GM10266 (cell line): ENCODE data around the gene SORCS1.

Experiments used
- DNase-seq: peaks from one replicate; pipeline ENCODE4 v3.0.0; 2012; ENCODE audit errors: extremely low spot score
- CTCF ChIP-seq: IDR thresholded peaks from 2 replicates; pipeline ENCODE4 v1.5.1; 2012; ENCODE audit warnings: mild to moderate bottlenecking, low read depth; ENCODE audit not compliant: control insufficient read depth, insufficient read depth; ENCODE audit errors: missing control alignments

Gene SORCS1

GRCh38 chr10:106557053-106557452, 607.5 kb downstream of the SORCS1 start:
- DNase-seq: no peak
- TF ChIP-seq CTCF: no peak

GRCh38 chr10:106555599-106555998, 608.9 kb downstream of the SORCS1 start:
- no peak for DNase-seq

GRCh38 chr10:106551501-106552062, 612.9 kb downstream of the SORCS1 start:
- TF ChIP-seq CTCF: no peak
- DNase-seq: no peak

More at GRCh38 chr10:106555599-106555998, 608.9 kb downstream of the SORCS1 start:
- no peak for TF ChIP-seq CTCF

- no peak for TF ChIP-seq CTCF
- DNase-seq: no peak
Observed at GRCh38 chr10:106548832-106549231, 615.7 kb downstream of the SORCS1 start.

DNA sequence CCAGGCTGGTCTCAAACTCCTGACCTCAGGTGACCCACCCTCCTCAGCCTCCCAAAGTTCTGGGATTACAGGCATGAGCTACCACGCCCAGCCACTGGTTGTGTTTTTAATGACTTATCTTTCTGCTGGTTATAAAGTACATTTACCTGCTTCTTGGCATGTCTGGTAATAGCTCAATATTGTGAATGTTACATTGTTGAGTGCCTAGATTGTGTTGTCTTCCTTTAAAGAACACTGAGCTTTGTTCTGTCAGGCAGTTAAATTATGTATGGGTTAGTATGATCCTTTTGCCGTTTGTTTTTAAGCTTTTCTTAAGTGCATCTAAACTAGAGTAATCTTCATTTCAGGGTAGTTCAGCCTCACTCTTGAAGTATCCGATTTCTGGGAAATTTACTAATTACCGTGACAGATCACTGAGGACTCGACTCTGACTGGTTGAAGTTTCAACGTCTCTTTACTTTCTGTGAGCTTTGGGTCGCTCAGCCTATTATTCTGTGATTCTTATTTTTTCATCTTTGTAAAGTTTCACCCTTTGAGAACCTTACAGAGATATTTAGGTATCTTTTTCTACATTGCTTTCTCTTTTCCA, 617.4 kb downstream of the SORCS1 start:
- no peak for DNase-seq
- no peak for TF ChIP-seq CTCF

DNA sequence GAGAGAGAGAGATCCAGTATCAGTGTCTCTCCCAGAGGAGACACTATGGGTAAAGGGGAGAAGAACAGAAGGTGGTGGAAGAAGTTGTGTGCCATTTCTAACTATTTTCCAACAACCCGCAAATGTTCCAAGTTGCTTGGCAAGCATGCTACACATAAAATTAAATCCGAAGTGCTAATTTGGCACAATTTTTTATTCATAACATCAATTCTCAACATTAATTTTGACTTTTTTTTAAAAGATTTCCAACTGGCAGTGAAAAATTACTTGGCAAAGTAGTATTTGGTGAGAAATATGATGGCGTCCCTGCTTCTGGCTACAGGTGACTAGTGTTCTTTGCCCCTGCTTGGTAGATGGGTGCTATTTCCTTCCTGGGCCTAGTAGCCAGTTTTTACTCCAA, 622.0 kb downstream of the SORCS1 start:
- TF ChIP-seq CTCF: no peak
- DNase-seq: no peak

DNA sequence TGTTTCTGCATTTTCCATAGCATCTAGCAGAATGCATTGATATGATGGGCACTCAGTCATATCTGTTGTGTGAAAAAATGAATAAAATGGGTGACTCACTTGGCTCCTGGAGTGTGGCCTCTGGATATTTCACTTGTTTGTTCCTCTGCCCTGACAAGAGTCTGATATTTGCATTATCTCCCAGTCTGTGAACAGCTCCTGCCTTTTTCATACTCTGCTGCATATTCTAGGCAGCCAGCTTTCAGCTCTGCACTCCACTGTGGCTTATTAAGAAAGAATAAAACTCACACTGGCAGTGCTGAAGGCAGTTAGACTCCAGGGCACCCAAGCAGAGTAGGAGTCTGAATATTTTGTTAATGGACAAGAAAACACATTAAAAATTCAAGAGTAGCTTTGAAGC, 623.9 kb downstream of the SORCS1 start:
- no peak for DNase-seq
- no peak for TF ChIP-seq CTCF
